PC-9 (cell line): ENCODE results near the gene ROBO2.

Source experiments
- EZH2 ChIP-seq: fragments of 200-600 bp; sonication (generic); IDR thresholded peaks from 2 replicates; pipeline ENCODE4 v1.8.0; 2017; ENCODE audit warnings: antibody characterized with exemption, low read depth
- TF ChIP-seq, protein P1 (sequence below): fragments of 200-600 bp; sonication (generic); conservative IDR thresholded peaks from 2 replicates; pipeline ENCODE4 v1.6.1; 2017; ENCODE audit warnings: mixed run types, antibody characterized with exemption, mild to moderate bottlenecking, moderate library complexity

DNA sequence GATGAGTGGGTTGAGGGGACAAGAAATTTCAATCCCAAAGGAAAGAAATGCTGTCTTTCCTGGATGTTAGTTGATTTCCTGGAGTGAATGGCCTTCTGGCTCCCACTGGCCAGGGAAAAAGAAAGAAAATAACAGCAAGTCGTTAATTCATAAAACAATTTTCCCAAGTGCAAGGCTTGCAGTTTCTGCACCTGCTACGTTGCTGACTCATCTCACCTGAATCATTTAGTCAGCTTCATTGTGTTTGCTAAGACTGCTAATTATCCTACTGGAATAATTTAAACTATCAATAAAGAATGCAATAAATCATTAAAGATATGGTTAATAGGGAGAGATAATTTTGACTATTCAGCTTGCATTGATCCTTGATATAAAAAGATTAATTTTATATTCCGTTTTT lies 387.6 kb downstream of the ROBO2 start:
- TF ChIP-seq, protein P1, sequence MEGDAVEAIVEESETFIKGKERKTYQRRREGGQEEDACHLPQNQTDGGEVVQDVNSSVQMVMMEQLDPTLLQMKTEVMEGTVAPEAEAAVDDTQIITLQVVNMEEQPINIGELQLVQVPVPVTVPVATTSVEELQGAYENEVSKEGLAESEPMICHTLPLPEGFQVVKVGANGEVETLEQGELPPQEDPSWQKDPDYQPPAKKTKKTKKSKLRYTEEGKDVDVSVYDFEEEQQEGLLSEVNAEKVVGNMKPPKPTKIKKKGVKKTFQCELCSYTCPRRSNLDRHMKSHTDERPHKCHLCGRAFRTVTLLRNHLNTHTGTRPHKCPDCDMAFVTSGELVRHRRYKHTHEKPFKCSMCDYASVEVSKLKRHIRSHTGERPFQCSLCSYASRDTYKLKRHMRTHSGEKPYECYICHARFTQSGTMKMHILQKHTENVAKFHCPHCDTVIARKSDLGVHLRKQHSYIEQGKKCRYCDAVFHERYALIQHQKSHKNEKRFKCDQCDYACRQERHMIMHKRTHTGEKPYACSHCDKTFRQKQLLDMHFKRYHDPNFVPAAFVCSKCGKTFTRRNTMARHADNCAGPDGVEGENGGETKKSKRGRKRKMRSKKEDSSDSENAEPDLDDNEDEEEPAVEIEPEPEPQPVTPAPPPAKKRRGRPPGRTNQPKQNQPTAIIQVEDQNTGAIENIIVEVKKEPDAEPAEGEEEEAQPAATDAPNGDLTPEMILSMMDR = no peak
- TF ChIP-seq EZH2 = no peak
